Measurements from ENCODE around the gene ITGAE. TPM values are rescaled to one million over a fixed set of nuclear protein-coding genes. Genes with fewer than 3 reads are reported as not detected.

Gene ITGAE
- total RNA-seq, 4 donors from 2014 or later = 2.8 to 46.8 (median 14.2) TPM

- no peak for DNase-seq
- Histone ChIP-seq H3K27ac (no peak overlapping the region), H3K9me3 (peaks cover 0 to 7% of the 10 kb centered on the region in 2 donors), H3K4me1 (peaks cover 0 to 14% of the 10 kb centered on the region in 2 donors), H3K4me3 (no peak overlapping the region), H3K27me3 (peaks cover 0 to 16% of the 10 kb centered on the region in 2 donors), H3K36me3 (no peaks in the 10 kb centered on the region)
- no peak for TF ChIP-seq CTCF (IDR thresholded peaks at IDR 0.05)
- intact Hi-C loops (cut with DNase I; ENCODE audit: low total_unique reads) = no loop called here
Observed at GRCh38 chr17:3693829-3694231, 107.2 kb downstream of the ITGAE start.

DNA sequence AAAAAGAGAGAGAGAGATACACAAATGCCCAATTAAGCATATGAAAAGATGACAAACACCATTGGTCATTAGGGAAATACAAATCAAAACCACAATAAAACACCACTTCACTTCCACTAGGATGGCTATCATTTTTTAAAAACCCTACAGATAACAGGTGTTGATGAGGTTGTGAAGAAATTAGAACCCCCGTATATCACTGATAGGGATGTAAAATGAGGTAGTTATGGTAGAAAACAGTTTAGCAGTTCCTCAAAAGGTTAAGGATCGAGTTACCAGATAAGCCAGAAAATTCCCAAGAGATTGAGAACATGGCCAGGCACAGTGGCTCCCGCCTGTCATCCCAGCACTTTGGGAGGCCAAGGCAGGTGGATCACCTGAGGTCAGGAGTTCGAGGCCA lies 107.8 kb downstream of the ITGAE start:
- peaks cover 0 to 16% of the 10 kb centered on the region in 2 donors for H3K27me3 ChIP-seq
- DNase-seq = no peak
- peaks cover 0 to 7% of the 10 kb centered on the region in 2 donors for H3K9me3 ChIP-seq
- H3K4me3 ChIP-seq = no peak overlapping the region
- no peak for TF ChIP-seq CTCF (IDR thresholded peaks at IDR 0.05)
- TF ChIP-seq POLR2A (IDR thresholded peaks at IDR 0.05) = no peak
- peaks cover 0 to 14% of the 10 kb centered on the region in 2 donors for H3K4me1 ChIP-seq
- no peaks in the 10 kb centered on the region for H3K36me3 ChIP-seq
- H3K27ac ChIP-seq = no peak overlapping the region
- intact Hi-C loops (cut with DNase I; ENCODE audit: low total_unique reads) = no loop called here

- H3K9me3 ChIP-seq = no peaks in the 10 kb centered on the region
- TF ChIP-seq CTCF (IDR thresholded peaks at IDR 0.05) (no peak), POLR2A (IDR thresholded peaks at IDR 0.05) (no peak)
- H3K36me3 ChIP-seq = no peaks in the 10 kb centered on the region
- H3K4me3 ChIP-seq = no peak overlapping the region
- intact Hi-C loops (cut with DNase I; ENCODE audit: low total_unique reads) = no loop called here
- no peak overlapping the region for H3K27ac ChIP-seq
- no peak for DNase-seq
- peaks cover 0 to 14% of the 10 kb centered on the region in 2 donors for H3K4me1 ChIP-seq
- H3K27me3 ChIP-seq = peaks cover 0 to 16% of the 10 kb centered on the region in 2 donors
Observed at GRCh38 chr17:3692346-3692745, 108.6 kb downstream of the ITGAE start.

DNA sequence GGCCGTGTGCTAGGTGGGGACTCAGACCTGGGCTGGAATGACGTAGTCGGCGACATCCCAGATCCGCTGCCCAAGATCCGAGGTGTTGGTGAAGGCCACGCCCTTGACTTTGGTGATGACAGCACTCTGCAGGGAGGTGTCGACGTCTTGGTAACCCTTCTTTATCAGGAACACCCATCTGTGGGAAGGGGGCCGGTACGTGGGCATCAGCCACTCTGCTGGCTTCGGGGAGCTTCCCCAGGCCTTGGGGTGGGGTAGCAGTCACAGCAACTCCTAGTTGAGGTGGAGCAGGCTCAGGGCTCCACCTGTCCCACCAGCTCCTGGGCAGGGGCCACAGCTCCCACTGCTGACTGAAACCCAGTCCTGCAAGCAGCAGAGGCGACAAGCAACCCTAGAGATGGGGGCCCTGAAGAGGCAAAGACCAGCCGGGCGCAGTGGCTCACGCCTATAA lies 109.3 kb downstream of the ITGAE start:
- TF ChIP-seq POLR2A (IDR thresholded peaks at IDR 0.05) (no peak), CTCF (IDR thresholded peaks at IDR 0.05) (no peak)
- Histone ChIP-seq H3K4me3 (no peak overlapping the region), H3K27ac (no peak overlapping the region), H3K36me3 (no peaks in the 10 kb centered on the region), H3K27me3 (peaks cover 0 to 16% of the 10 kb centered on the region in 2 donors), H3K4me1 (peaks cover 0 to 14% of the 10 kb centered on the region in 2 donors), H3K9me3 (no peaks in the 10 kb centered on the region)
- intact Hi-C loops (cut with DNase I; ENCODE audit: low total_unique reads) = no loop called here
- DNase-seq = no peak

DNA sequence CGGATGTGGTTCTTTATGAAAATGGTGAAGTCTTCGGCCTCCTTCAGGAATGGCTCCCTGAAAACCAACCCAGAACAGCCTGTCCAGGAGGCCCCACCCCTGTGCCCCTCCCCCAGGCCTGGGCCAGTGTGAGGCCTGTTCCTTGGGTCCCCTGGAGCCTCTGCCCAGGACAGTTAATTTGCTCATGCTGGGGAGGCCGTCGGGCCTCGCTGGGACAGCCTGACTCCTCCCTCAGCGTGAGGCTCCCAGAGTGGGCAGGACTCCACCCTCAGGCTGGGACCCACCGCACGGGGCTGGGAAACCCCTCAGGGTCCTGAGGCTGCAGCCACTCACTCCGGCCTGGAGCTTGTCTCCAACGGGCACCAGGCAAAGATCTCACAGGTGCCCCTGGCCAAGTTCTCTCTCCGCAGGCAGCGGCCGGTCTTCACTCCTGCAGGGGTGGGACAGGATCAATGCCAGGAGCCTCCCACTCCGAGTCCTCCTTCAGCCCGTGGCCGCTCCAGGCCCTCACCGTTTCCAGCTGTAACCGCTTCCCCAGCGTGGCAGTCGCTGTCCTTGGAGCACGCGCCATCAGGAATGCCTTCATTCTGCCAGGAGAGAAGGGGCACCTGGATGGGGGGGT lies 110.8 kb downstream of the ITGAE start:
- intact Hi-C loops (cut with DNase I; ENCODE audit: low total_unique reads) = no loop called here
- peaks cover 0 to 16% of the 10 kb centered on the region in 2 donors for H3K27me3 ChIP-seq
- H3K4me3 ChIP-seq = no peak overlapping the region
- no peaks in the 10 kb centered on the region for H3K36me3 ChIP-seq
- TF ChIP-seq CTCF (IDR thresholded peaks at IDR 0.05) (no peak), POLR2A (IDR thresholded peaks at IDR 0.05) (no peak)
- no peaks in the 10 kb centered on the region for H3K9me3 ChIP-seq
- H3K4me1 ChIP-seq = peaks cover 0 to 4% of the 10 kb centered on the region in 2 donors
- no peak overlapping the region for H3K27ac ChIP-seq
- DNase-seq = no peak
